GM21390 (cell line): Measurements from ENCODE around the gene FRS2.

Experiments
- ATAC-seq: cut with Tn5 transposase; IDR thresholded peaks from one replicate; pipeline ENCODE4 v1.9.1; 2021; ENCODE audit not compliant: unreplicated experiment

The FRS2 gene

DNA sequence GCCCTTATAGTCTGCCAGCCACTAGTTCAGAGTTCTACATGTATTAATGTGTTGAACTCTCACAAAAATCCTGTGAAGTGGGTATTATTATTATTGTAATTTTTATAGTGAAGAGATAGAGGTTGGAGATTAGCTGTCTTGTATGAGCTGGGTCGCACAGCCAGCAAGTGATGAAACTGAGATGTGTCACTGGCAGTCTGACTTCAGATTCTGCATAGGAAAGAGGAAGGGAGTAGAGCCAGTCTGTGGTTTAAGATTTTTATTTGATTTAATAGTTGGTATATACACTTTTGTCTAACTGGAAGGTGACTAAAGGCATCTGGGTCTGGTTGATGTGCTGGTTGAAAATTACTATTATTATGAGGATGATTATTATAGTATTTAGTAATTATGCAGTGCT is 5.8 kb upstream of the FRS2 start:
- ATAC-seq: no peak

DNA sequence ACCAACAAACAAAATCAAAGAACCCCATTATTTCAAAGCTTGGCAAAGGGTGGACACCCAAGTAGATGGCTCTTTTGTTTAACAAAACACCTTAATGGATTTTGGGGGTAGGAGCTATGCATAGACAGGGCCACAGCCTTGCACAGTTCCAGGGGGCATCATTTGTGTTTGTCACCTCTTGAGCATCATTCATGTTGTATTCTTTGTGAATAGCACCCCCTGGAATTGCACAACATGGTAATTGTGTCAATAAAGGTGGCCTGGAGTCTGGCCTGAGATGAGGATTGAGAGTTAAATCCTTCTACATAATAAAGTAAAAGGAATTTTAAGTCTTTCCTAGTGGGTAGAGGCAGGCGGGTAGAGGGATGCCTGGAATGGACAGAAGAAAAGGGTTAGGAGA is 3.3 kb upstream of the FRS2 start:
- ATAC-seq: no peak

DNA sequence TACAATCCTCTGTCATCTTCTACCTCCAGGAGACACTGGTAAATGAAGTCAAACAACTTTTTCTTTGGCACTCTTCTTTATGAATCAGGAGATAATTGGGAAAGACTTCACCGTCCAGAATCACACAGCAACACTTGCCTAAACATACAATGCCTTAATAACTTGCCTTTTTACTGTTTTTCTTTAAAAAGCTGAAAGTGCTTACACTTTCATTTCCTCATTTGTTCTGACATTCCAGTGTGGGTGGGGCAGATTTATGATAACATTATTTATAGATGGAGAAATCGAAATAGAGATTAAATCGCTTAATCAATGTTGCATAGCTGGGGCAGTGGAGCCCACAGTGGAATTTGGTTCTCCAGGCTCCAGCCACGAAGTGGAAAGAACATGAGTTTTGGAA is 2.8 kb upstream of the FRS2 start:
- no peak for ATAC-seq

DNA sequence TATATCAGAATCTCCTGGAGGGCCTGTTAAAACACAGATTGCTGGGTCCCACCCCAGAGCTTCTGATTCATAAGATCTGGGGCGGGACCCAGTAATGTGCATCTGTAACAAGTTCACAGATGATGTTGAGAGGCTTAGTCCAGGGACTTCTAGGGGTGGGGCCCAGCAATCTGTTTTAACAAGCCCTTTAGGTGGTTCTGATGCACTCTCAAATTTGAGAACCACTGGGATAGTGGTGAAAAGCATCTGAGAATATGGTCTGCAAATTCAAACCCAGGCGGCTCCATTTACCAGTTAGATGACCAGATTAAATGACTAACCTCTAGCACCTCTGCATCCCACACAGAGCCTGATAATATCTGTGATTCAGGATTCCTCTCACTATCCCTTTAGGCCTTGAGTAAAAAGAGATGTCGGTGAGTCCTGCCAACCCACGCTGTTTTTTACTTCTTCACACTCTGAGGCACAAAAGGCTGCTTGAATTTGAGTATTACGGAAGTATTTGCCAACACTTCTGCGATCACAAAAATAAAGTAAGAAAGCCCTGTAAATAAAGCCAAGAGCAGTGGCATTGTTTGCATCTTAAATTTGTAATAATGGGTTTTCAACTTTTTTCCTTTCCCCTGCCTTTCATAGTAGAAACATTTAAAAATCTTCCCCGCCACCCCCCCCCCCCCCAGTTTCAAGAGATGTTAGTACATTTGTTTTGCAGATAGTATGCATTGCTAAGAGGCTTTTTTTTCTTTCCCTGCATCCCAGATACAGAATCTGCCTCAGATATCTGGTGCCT is 1.8 kb upstream of the FRS2 start:
- ATAC-seq: no peak

DNA sequence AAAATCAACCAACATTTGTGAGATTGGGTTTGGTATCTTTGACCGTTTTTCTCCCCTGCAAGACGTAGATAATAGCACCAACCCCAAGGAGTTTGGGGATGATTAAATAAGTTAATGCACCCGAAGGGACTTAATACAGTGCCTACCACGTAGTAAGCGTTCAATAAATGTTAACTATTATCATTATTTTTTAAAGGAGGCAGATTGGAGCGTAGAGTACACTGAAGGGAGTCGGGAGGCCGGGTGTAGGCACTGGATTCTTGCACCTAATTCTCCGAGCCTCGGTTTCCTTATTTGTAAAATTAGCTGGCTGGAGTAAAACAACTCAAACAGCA is 367 bp upstream of the FRS2 start:
- no peak for ATAC-seq

DNA sequence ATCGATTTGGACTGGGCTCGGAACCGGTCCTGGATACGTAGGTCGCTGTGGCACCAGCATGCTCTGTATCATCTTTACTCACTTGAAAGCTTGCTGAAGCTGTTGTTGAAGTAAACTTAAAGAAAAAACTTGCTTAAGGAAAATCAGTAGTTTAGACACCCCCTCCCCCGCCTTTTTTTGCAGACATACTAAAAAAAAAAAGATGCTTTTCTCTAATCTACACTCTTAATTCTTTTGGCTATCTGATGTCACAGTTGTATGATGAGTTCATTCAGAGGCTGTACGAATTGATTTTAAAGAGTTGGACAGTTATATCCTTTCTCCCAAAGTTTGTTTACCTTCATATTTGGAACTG is 865 bp downstream of the FRS2 start:
- ATAC-seq: no peak

DNA sequence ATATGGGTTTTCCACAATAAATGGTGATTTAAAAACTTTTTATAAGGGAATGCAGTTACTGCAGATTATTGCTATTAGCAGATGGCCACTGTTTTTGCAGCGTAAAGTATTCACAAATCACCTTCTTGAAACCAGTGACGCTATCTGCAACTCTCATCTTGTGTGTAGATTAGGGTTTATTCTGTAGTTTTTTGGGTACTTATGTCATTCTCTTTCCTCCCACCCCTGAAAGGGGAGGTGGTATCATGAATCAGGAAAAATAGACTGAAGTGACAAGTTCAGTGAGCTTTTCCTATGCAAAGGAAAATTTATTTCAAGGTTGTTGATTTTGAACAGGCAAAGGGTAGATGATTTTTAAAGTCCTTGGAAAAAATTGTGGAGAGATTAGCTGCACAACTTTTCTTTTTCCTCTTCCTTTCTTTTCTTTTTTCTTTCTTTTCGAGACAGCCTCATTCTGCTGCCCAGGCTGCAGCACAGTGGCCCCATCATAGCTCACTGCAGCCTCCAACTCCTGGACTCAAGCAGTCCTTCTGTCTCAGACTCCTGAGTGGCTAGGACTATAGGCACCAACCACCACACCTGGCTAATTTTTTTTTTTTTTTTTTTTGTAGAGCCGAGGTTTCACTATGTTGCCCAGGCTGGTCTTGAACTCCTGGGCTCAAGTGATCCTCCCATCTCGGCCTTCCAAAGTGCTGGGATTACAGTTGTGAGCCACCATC is 1.6 kb downstream of the FRS2 start:
- ATAC-seq: no peak

DNA sequence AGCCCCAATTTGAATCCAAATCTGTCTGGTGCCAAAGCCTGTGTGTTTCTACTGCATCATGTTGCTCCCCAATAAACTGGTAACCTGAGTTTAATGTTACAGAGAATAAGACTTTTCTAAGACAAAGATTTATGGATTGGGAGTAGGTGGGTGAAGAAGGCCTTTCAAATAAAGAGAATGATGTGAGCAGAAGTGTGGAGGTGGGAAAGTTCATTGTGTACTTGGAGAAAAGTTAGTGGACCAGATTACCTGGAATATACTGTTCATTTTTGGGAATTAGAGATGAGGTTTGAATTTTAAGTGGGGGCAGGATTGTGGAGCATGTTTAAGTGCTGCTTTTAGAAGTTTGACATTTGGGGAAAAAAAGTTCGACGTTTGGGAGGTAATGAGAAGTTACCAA is 3.1 kb downstream of the FRS2 start:
- no peak for ATAC-seq

DNA sequence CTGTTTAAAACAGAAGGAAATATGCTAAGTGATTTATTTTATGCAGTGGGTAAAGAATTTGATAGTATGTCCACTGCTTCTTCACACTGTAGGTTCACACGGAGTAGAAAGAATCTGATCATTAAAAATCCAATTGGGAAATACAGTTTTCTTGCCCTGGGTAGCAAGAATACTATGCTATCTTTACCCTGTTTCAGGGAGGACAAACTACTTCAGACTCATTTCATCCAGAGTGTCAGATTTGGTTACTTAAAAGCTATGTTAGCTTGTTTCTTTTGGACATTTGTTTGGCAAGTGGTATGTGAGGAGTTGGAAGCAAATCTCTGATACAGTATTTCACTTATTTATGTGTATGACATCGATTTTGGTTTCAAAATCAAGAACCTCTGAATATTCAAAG is 4.3 kb downstream of the FRS2 start:
- ATAC-seq: no peak

DNA sequence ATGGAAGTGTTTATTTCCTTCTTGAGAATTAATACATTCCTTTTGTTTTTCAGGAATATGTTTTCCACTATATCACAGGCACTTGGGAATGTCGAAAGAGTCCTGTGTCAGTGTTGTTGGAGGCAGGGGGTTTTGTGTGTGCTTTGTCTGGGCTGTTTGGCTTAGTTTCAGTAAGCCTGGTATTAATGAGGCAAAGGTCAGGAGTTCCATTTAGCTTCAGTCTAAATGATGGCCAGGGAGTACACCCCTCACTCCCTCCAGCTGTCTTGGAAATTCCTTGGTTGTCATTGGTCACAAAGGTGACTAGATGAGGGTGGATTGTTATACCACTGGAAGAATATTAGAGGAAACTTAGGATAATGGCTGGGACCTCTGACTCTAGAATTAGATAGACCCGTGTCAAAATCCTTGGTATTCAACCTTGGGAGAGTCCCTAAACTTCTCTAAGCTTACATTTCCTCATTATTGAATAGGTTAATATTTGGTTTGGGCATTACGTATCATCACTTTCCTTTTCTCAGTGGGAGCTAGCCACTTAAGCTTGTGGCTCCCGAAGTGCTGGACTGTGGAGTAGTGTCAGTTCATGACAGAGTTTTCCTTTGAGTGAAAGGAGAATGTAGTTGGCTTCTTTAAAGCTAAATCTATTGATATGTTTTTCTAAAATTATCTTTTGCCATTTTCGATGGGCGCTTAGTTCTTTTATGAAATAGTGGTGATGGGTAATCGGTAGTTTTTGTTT is 5.2 kb downstream of the FRS2 start:
- no peak for ATAC-seq

DNA sequence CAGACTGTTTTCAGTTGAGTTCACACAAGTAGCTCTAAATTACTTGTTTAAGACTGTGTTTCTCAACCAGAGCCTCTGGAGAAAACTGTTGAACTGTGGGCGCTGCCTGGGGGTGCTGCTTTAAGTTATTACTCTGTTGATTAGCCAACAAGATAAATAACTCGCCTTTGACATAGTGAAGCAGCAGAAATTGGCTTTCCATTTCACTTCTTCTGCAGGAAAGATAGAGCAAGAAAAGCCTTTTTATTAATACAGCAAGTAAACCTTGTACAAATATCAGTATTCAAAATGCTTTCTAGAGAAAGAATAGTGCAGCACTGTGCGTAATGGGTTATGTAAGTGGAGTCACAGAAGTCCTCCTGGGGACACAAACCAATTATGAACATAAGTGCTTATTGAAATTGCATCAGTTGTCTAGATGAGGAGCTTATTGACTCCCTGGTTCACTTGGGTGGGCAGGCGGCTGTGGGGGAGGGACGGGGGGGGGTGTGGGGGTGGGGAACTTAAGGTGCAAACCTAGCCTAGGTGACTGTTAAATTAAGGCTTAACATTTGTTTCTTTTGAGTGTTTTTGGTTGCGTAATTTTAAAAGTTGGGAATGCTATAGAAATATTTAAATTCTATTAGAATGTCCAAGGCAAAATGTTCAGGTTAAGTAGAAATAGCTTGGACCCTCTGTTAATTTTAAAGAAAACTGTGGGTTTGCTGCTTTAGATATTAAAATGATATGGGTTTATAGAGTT is 6.3 kb downstream of the FRS2 start:
- ATAC-seq: no peak

DNA sequence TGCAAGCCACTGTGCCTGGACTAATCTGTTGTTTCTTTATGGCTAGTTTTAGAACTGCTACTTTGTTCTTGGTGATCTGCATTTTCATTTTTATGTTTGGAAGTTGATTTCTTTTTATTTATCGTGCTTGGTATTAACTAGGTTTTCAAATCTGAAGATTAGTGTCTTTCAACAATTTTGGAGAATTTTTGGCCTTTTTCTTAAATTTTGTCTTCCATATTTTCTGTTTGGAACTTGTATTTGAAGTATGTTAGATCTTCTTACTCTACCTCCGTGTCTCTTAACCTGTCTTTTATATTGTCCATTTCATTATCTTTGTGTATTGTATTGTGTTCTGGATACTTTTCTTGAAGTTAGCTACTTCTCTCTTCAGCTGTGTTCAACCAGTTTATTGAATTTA is 9.5 kb downstream of the FRS2 start:
- ATAC-seq: no peak

DNA sequence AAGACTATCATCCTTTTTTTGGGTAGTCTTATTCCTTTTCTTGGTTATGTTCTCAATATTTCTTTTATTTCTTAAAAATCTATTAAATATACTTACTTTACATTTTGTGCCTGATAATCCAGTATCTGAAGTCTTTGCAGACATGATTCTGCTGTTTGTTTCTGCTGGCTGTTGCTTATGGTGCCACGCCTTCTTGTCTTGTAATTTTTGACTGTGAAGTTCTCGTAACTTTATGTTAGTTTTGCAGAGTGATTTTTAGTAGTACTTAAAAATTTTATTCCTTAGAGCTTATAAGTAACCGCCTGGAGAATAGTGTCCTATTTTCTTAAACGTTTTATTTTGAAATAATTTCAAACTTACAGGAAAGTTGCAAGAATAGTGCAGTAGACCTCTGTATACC is 10.5 kb downstream of the FRS2 start:
- no peak for ATAC-seq

DNA sequence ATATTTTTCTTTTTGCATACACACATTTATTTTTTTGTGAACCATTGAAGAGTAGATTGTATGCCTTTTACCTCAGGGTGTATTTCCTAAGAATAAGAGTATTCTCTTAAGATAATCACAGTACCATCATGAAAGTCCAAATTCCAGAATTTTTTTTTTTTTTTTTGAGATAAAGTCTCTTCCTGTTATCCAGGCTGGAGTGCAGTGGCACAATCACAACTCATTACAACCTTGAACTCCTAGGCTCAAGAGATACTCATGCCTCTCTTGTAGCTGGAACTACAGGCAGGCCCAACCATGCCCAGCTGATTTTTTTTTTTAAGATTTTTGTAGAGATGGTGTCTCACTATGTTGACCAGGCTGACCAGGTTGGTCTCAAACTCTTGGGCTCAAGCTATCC is 10.9 kb downstream of the FRS2 start:
- no peak for ATAC-seq

DNA sequence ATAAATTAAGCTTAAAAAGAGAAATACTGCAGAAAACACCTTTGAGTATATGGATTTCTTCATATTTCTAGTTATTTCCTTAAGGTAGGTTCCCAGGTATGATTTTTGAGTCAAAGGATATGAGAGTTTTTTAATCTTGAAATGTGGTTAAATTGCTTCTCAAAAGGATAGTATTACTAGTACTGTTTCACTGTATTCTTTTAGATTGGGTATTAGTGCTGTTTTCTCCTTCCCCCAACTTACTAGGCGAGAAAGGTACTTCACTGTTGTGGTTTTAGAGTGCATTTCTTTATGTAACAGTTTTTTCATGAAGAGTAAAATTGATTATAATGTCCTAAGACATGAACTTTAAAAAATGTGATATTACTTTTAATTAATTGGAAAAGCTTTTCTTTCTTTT is 13.5 kb downstream of the FRS2 start:
- no peak for ATAC-seq

DNA sequence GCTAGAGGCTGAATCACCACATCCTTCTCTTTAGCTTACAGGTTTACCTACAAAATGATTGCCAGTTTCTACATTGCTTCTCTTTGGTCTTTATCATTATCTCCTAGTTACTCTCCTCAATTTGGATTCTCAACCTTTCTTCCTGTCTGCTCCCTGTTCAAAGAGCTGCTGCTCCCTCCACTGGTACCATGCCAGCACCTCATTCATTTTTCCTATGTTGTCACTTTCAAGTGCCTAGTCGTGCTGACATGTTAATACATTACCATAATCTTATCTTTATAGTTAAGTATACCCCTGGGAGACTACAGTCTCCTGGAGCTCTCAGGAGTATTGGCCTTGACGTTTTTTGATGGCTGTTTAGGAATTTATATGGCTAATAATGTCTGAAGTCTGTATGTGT is 14.2 kb downstream of the FRS2 start:
- ATAC-seq: no peak

DNA sequence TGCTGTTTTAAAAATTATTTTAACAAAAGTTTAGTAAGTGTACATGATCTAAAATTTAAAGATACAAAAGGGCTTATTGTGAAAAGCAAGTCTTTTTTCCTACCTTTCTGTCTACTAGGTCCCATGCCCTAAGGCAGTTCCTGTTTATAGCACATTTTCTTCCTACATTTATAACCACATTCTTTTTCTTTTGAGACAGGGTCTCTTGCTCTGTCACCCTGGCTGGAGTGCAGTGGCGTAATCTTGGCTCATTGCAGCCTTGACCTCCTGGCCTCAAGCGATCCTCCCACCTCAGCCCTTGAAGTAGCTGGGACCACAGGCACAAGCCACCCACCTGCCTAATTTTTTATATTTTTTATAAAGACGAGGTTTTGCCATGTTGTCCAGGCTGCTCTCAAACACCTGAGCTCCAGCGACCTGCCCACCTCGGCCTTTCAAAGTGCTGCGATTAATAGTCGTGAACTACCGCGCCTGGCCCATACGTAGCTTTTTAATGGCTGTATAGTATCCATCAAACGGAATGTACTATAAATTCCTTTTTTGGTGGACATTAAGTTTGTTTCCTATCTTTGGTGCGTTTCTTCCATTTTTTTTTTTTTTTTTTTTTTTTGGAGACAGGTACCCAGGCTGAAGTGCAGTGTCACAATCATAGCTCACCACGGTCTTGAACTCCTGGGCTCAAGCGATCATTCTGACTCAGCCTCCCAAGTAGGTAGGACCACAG is 20.9 kb downstream of the FRS2 start:
- no peak for ATAC-seq

DNA sequence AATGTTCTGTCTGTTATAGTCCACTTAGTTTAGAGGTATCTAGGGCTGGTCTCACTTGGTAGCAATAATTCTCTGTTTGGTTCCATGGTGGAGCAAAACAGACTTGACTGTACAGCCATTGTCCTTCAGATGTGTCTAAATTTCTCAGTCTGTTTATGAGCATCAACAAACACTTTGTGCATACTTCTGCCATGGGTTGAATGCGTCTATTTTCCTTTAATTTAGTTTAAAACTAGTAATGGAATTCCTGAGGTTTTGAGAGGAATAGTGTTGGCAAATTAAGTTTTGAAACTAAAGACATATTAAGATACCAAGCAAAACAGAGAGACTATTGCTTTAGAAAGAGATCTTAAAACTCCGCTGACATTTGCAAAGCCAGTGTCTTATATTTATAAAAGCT is 22.6 kb downstream of the FRS2 start:
- no peak for ATAC-seq

DNA sequence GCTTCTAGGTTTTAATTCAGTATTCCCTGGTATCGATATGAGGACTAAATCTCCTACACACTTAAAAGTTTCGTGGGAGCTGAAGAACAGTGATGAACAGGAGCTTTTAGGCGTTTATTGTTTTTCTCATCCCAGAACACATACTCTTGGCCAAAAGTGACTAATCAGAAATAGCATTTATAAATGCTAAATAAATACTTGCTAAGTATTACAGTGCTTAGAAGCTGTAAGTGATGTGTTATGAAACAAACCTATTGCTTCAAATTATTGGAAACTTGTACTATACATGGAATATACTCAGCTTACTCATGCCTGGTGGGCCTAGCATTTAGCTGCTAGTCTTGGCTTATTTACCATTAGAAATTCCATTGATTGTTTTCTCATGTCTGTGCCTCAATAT is 24.9 kb downstream of the FRS2 start:
- no peak for ATAC-seq

DNA sequence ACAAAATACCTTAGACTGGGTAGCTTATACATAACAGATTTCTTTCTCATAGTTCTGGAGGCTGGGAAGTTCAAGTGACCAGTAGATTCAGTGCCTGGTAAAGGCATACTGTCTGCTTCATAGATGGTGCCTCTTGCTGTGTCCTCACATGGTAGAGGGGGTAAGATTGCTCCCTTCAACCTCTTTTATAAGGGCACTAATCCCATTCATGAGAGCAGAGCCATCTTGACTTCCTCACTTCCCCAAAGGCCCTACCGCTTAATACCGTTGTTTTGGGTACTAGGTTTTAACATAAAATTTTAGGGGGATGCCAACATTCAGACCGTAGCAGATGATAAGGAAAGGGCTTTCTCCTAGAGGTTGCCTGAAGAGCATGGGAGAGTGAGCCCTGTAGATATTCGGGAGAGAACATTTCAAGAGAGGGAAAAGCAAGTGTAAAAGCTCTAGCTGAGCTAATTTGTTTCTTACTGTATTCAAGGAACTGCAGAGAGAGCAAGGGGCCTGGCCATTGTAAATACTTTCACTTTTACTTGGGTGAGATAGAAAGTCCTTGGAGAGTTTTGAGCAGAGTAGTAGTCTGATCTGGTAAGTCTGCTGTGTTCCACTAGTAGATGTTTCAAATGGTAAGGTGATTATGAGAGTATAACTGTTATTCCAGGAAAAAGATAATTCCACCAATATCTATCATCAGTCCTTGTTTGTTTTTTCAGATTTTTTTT is 27.3 kb downstream of the FRS2 start:
- ATAC-seq: peak; percentile 94
